HCT116 (cell line): ENCODE measurements around the gene TMPRSS13. TPM values are rescaled to one million over a fixed set of nuclear protein-coding genes. Genes with fewer than 3 reads are reported as not detected.

Experiments used
- ATAC-seq: fragments of 200-7000 bp; cut with Tn5 transposase; 2 replicates; pipeline ENCODE4 v1.9.1; 2020; ENCODE audit warnings: mild to moderate bottlenecking, moderate library complexity
- BruUV-seq: library from RNA; stranded (reverse); fragments of 400-500 nt; replicated peaks from 2 replicates; lab custom pipeline; 2021; lab: Mats Ljungman, UMichigan
- CTCF ChIA-PET: fragments of 300-600 bp; sonication (Branson Sonifier 250); formaldehyde crosslinking; loops from one replicate; lab custom pipeline; 2021; ENCODE audit warnings: antibody characterized with exemption; lab: Charles Lee
- POLR2A ChIA-PET: fragments of 300-600, 350-600 bp; sonication (Branson Sonifier 250); formaldehyde crosslinking; loops from one replicate; lab custom pipeline; 2021; ENCODE audit warnings: antibody characterized with exemption; lab: Charles Lee
- RAD21 ChIA-PET, 2 experiments: fragments of 300-600 bp; sonication (Branson Sonifier 250); formaldehyde crosslinking; loops; one replicate each; lab custom pipeline; 2023; ENCODE audit warnings: low total read pairs in 2 of 2; ENCODE audit not compliant: uncharacterized antibody in 2 of 2, unreplicated experiment in 2 of 2, low non-redundant PET in 1 of 2; lab: Charles Lee
- DNase-seq: peaks from one replicate; pipeline ENCODE4 v3.0.0-alpha.2; 2010; ENCODE audit warnings: low read depth, low spot score
- H2AFZ ChIP-seq: fragments of 200-600 bp; shearing (Covaris generic), sonication (generic); 2 replicates; pipeline ENCODE4 v1.6.1; 2017; ENCODE audit warnings: low read depth, mixed run types, mixed read lengths, antibody characterized with exemption, low read length; ENCODE audit not compliant: poor library complexity, severe bottlenecking
- H3K27ac ChIP-seq: 2 replicates; pipeline ENCODE4 v1.5.1; 2012; ENCODE audit warnings: low read depth, low read length
- H3K27me3 ChIP-seq: fragments of 200-600 bp; sonication (generic); 2 replicates; pipeline ENCODE4 v1.6.1; 2016; ENCODE audit warnings: mixed run types, low read length, mixed read lengths; ENCODE audit not compliant: insufficient read depth
- H3K36me3 ChIP-seq, 2 experiments: fragments of 200-500 bp in 1 of 2; fragments of 200-600 bp in 1 of 2; sonication (Bioruptor generic) in 1 of 2; sonication (generic) in 1 of 2; 2 replicates each; pipeline versions ENCODE4 v1.5.1 to v1.6.1; 2014 to 2016; ENCODE audit warnings: low read length in 2 of 2, inconsistent platforms in 1 of 2, mixed read lengths in 1 of 2, mixed run types in 1 of 2; ENCODE audit not compliant: insufficient read depth in 2 of 2, control insufficient read depth in 1 of 2
- H3K4me1 ChIP-seq, 2 experiments: fragments of 200-600 bp in 1 of 2; sonication (generic) in 1 of 2; 2 replicates each; pipeline versions ENCODE4 v1.5.1 to v1.6.1; 2012 to 2017; ENCODE audit warnings: low read length in 2 of 2, inconsistent platforms in 1 of 2, mild to moderate bottlenecking in 1 of 2, mixed read lengths in 1 of 2, mixed run types in 1 of 2, moderate library complexity in 1 of 2; ENCODE audit not compliant: insufficient read depth in 2 of 2, control insufficient read depth in 1 of 2
- H3K4me2 ChIP-seq: fragments of 200-600 bp; sonication (generic); 2 replicates; pipeline ENCODE4 v1.6.1; 2017; ENCODE audit warnings: mixed run types, low read length, mixed read lengths
- H3K4me3 ChIP-seq, 2 experiments: fragments of 200-600 bp in 1 of 2; sonication (generic) in 1 of 2; replicated peaks in 1 of 2; 2 replicates each; pipeline ENCODE4 v1.5.1; 2011 to 2016; ENCODE audit warnings: low read length in 2 of 2, control low read depth in 1 of 2, low read depth in 1 of 2, mild to moderate bottlenecking in 1 of 2, mixed read lengths in 1 of 2, mixed run types in 1 of 2
- H3K79me2 ChIP-seq: fragments of 200-600 bp; sonication (generic); 2 replicates; pipeline ENCODE4 v1.6.1; 2017; ENCODE audit warnings: mild to moderate bottlenecking, mixed run types, low read length, moderate library complexity, mixed read lengths; ENCODE audit not compliant: insufficient read depth
- H3K9ac ChIP-seq: fragments of 200-600 bp; sonication (generic); 2 replicates; pipeline ENCODE4 v1.6.1; 2016; ENCODE audit warnings: low read length, mixed read lengths
- H3K9me2 ChIP-seq: fragments of 200-600 bp; sonication (generic), shearing (Covaris generic); 2 replicates; pipeline ENCODE4 v1.6.1; 2017; ENCODE audit warnings: mixed run types, mild to moderate bottlenecking, moderate library complexity; ENCODE audit not compliant: insufficient read depth
- H3K9me3 ChIP-seq, 2 experiments: fragments of 200-500 bp in 1 of 2; fragments of 200-600 bp in 1 of 2; sonication (Bioruptor generic) in 1 of 2; sonication (generic) in 1 of 2; 2 replicates each; pipeline ENCODE4 v1.6.1; 2014 to 2017; ENCODE audit warnings: low read length in 2 of 2, mixed read lengths in 2 of 2, inconsistent platforms in 1 of 2, low read depth in 1 of 2, mild to moderate bottlenecking in 1 of 2, mixed run types in 1 of 2, moderate library complexity in 1 of 2; ENCODE audit not compliant: control insufficient read depth in 1 of 2, insufficient read depth in 1 of 2
- H4K20me1 ChIP-seq: fragments of 200-600 bp; sonication (generic), shearing (Covaris generic); 2 replicates; pipeline ENCODE4 v1.6.1; 2017; ENCODE audit warnings: mixed run types, mild to moderate bottlenecking, moderate library complexity; ENCODE audit not compliant: insufficient read depth
- ATF3 ChIP-seq: IDR thresholded peaks from 2 replicates; pipeline ENCODE4 v1.6.1; 2012
- CBX3 ChIP-seq: IDR thresholded peaks from 2 replicates; pipeline ENCODE4 v1.6.1; 2012; ENCODE audit warnings: low read depth
- EGR1 ChIP-seq: IDR thresholded peaks from 2 replicates; pipeline ENCODE4 v1.6.1; 2012; ENCODE audit warnings: low read depth
- EZH2phosphoT487 ChIP-seq: fragments of 200-600 bp; IDR thresholded peaks from 2 replicates; pipeline ENCODE4 v1.6.1; 2018; ENCODE audit warnings: antibody characterized with exemption, borderline replicate concordance
- JUND ChIP-seq: IDR thresholded peaks from 2 replicates; pipeline ENCODE4 v1.6.1; 2012
- POLR2A ChIP-seq: IDR thresholded peaks from 2 replicates; pipeline ENCODE4 v1.7.0; 2011; ENCODE audit warnings: borderline replicate concordance; ENCODE audit not compliant: insufficient read depth, insufficient read length; ENCODE audit errors: extremely low read depth
- REST ChIP-seq: IDR thresholded peaks from 2 replicates; pipeline ENCODE4 v1.6.1; 2012; ENCODE audit warnings: low read depth
- SP1 ChIP-seq: IDR thresholded peaks from 2 replicates; pipeline ENCODE4 v1.6.1; 2012; ENCODE audit warnings: low read depth
- SRF ChIP-seq: IDR thresholded peaks from 2 replicates; pipeline ENCODE4 v1.6.1; 2012; ENCODE audit warnings: low read depth
- ZBTB33 ChIP-seq: IDR thresholded peaks from 2 replicates; pipeline ENCODE4 v1.6.1; 2011; ENCODE audit warnings: mild to moderate bottlenecking, low read length, moderate library complexity; ENCODE audit not compliant: insufficient replicate concordance; ENCODE audit errors: extremely low read depth
- intact Hi-C: fragments of 100-400 bp; cut with micrococcal nuclease; formaldehyde crosslinking; loops from 2 replicates; pipeline ENCODE4 v1.10.0; 2022
- total RNA-seq: library from RNA; stranded (reverse); gene quantifications from one replicate; pipeline ENCODE4 v1.2.1, GENCODE V29; 2021; ENCODE audit not compliant: unreplicated experiment

Gene TMPRSS13
- total RNA-seq, 1 experiment from 2014 or later: 0.52 TPM

DNA sequence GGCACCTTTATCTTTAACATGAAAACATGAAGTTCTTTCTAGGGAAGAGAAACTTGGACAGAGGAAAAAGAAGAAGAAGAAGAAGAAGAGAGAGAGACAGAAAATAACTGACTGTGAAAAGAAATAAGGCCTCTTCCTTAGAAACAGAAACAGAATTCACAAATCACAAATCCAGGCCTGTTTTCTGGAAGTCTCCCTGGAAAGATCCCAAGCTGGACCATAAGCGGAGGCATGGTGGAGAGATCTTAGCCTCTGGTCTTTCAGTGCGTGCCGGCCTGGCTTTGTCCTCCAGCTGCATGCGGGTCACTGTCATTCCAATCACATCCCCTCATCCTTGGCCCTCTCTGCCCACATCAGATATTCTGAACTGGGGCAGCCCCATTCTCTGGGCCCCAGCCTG, 59.6 kb downstream of the TMPRSS13 start:
- H3K9me3 ChIP-seq: no peaks in the 10 kb centered on the region
- peaks cover 27% of the 10 kb centered on the region; the same call in 1 of the 2 replicates for H3K27me3 ChIP-seq
- ChIA-PET CTCF (no interaction called here), RAD21 (no interaction called here), POLR2A (no interaction called here)
- BruUV-seq: no TSS peak
- H2AFZ ChIP-seq: no peak overlapping the region
- no peak overlapping the region for H3K27ac ChIP-seq
- no peak overlapping the region for H3K4me2 ChIP-seq
- TF ChIP-seq ZBTB33 (no peak), SRF (no peak), CBX3 (no peak), REST (no peak), EGR1 (no peak), POLR2A (no peak), ATF3 (no peak), EZH2phosphoT487 (no peak), JUND (no peak), SP1 (no peak)
- no peak for DNase-seq
- no peak overlapping the region for H3K9ac ChIP-seq
- H3K79me2 ChIP-seq: no peaks in the 10 kb centered on the region
- peaks cover 4 to 5% of the 10 kb centered on the region in 2 experiments; a peak in 2 of 4 replicates for H3K4me1 ChIP-seq
- ATAC-seq: no peak
- H4K20me1 ChIP-seq: no peaks in the 10 kb centered on the region
- intact Hi-C loops: no loop called here
- H3K4me3 ChIP-seq: no peak overlapping the region
- no peaks in the 10 kb centered on the region for H3K9me2 ChIP-seq
- H3K36me3 ChIP-seq: no peaks in the 10 kb centered on the region
